Measurements from ENCODE around the gene TAOK1. TPM values are rescaled to one million over a fixed set of nuclear protein-coding genes. Genes with fewer than 3 reads are reported as not detected.

The TAOK1 gene
- total RNA-seq, 3 donors from 2014 or later (not counting 1 experiment from before 2014, with no cell fraction given): 55.4 to 76.9 (median 70.0) TPM

DNA sequence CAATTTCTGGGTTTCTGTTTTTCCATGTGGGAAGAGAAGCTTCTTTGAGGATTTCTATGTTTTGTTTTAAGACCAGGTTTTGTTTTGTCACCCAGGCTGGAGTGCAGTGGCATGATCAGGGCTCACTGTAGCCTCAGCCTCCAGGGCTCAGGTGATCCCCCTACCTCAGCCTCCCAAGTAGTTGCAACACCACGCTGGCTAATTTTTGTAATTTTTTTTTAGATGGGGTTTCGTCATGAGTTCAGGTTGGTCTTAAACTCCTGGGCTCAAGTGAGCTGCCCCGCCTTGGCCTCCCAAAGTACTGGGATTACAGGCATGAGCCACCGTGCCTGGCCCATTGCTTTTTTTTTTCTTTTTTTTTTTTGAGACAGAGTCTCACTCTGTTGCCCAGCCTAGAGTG, 25.5 kb upstream of the TAOK1 start:
- no peak overlapping the region for H3K4me3 ChIP-seq (ENCODE audit: low read length)
- H3K36me3 ChIP-seq (ENCODE audit: control insufficient read depth, insufficient read depth, low read length): no peaks in the 10 kb centered on the region
- DNase-seq (no peak), ATAC-seq (no peak)
- H3K27me3 ChIP-seq (ENCODE audit: control insufficient read depth, insufficient read depth, low read length): no peaks in the 10 kb centered on the region
- Mint-ChIP-seq H3K9me3 (no peaks in the 10 kb centered on the region), H3K4me3 (no peak overlapping the region), H3K4me1 (no peaks in the 10 kb centered on the region), H3K27me3 (ENCODE audit: low read depth in 2 of 2) (no peaks in the 10 kb centered on the region), H3K36me3 (no peaks in the 10 kb centered on the region), H3K27ac (no peak overlapping the region)
- WGBS (ENCODE audit: insufficient coverage): 86% methylated on average over 4 of the region's 4 CpGs
- intact Hi-C loops (cut with micrococcal nuclease): no loop called here
- no peaks in the 10 kb centered on the region for H3K9me3 ChIP-seq (ENCODE audit: control insufficient read depth, insufficient read depth, low read length)
- peaks cover under 1% of the 10 kb centered on the region for H3K4me1 ChIP-seq (ENCODE audit: control insufficient read depth, insufficient read depth, low read length)
- no peak overlapping the region for H3K27ac ChIP-seq (ENCODE audit: low read length)
- TF ChIP-seq, protein P1, sequence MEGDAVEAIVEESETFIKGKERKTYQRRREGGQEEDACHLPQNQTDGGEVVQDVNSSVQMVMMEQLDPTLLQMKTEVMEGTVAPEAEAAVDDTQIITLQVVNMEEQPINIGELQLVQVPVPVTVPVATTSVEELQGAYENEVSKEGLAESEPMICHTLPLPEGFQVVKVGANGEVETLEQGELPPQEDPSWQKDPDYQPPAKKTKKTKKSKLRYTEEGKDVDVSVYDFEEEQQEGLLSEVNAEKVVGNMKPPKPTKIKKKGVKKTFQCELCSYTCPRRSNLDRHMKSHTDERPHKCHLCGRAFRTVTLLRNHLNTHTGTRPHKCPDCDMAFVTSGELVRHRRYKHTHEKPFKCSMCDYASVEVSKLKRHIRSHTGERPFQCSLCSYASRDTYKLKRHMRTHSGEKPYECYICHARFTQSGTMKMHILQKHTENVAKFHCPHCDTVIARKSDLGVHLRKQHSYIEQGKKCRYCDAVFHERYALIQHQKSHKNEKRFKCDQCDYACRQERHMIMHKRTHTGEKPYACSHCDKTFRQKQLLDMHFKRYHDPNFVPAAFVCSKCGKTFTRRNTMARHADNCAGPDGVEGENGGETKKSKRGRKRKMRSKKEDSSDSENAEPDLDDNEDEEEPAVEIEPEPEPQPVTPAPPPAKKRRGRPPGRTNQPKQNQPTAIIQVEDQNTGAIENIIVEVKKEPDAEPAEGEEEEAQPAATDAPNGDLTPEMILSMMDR (IDR thresholded peaks at IDR 0.05): no peak

DNA sequence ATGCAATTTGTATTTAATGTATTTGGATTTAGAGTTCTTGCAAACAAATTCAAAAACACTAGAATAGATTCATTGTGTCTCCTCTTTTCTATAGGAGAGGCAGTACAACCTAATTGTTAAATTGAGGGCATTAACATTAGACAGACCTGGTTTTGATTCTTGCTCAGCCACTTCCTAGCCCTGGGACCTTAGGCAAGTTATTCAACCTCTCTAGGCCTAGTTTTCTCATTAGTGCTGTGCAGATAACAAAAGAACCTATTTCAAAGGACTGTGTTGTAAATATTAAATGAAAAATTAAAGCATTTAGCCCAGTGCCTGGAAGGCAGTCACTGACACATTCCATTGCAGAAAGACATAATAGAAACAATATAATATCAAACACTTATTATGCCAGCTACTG, 22.0 kb upstream of the TAOK1 start:
- H3K4me3 ChIP-seq (ENCODE audit: low read length): no peak overlapping the region
- no peaks in the 10 kb centered on the region for H3K4me1 Mint-ChIP-seq
- peaks cover 4% of the 10 kb centered on the region for H3K4me1 ChIP-seq (ENCODE audit: control insufficient read depth, insufficient read depth, low read length)
- intact Hi-C loops (cut with micrococcal nuclease): no loop called here
- H3K36me3 ChIP-seq (ENCODE audit: control insufficient read depth, insufficient read depth, low read length): no peaks in the 10 kb centered on the region
- TF ChIP-seq, protein P1 (IDR thresholded peaks at IDR 0.05): no peak
- no peak for DNase-seq
- no peaks in the 10 kb centered on the region for H3K27me3 ChIP-seq (ENCODE audit: control insufficient read depth, insufficient read depth, low read length)
- H3K27ac ChIP-seq (ENCODE audit: low read length): no peak overlapping the region
- H3K36me3 Mint-ChIP-seq: no peaks in the 10 kb centered on the region
- no peaks in the 10 kb centered on the region for H3K9me3 Mint-ChIP-seq
- H3K4me3 Mint-ChIP-seq: no peak overlapping the region
- H3K27me3 Mint-ChIP-seq (ENCODE audit: low read depth in 2 of 2): no peaks in the 10 kb centered on the region
- no peak overlapping the region for H3K27ac Mint-ChIP-seq
- no peaks in the 10 kb centered on the region for H3K9me3 ChIP-seq (ENCODE audit: control insufficient read depth, insufficient read depth, low read length)
- ATAC-seq: no peak

DNA sequence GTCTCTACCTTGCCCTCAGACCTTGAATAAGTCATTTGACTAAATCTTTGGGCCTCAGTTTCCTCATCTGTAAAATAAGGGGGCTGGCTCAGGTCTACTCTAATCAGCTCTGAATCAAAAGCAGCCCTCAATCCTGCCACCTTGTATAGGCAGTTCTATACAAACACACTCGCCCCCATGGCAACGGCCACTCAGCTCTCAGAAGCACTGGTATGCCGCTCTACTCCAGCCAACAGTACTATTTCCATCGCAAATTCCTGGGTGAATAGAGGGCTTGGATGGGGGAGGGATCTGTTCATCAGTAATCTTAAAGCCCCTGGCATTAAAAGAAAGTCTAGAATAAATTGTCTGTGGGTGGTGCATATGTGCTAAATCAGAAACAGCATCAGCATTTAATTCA, 21.2 kb upstream of the TAOK1 start:
- no peak for DNase-seq
- TF ChIP-seq, protein P1 (IDR thresholded peaks at IDR 0.05): no peak

More for the DNA sequence above, 21.2 kb upstream of the TAOK1 start:
- H3K4me1 ChIP-seq (ENCODE audit: control insufficient read depth, insufficient read depth, low read length): peaks cover 4% of the 10 kb centered on the region
- H3K9me3 ChIP-seq (ENCODE audit: control insufficient read depth, insufficient read depth, low read length): no peaks in the 10 kb centered on the region
- no peaks in the 10 kb centered on the region for H3K9me3 Mint-ChIP-seq
- intact Hi-C loops (cut with micrococcal nuclease): no loop called here
- 100% methylated on average over 2 of the region's 4 CpGs for WGBS (ENCODE audit: insufficient coverage)
- H3K4me3 ChIP-seq (ENCODE audit: low read length): no peak overlapping the region
- no peak overlapping the region for H3K4me3 Mint-ChIP-seq
- no peak overlapping the region for H3K27ac Mint-ChIP-seq
- H3K36me3 Mint-ChIP-seq: no peaks in the 10 kb centered on the region
- no peaks in the 10 kb centered on the region for H3K27me3 Mint-ChIP-seq (ENCODE audit: low read depth in 2 of 2)
- H3K36me3 ChIP-seq (ENCODE audit: control insufficient read depth, insufficient read depth, low read length): no peaks in the 10 kb centered on the region
- no peaks in the 10 kb centered on the region for H3K4me1 Mint-ChIP-seq
- no peaks in the 10 kb centered on the region for H3K27me3 ChIP-seq (ENCODE audit: control insufficient read depth, insufficient read depth, low read length)
- ATAC-seq: no peak
- no peak overlapping the region for H3K27ac ChIP-seq (ENCODE audit: low read length)
